Neuronal stem cell (in vitro differentiated cells): Measurements from ENCODE around the gene FCRLA.

Experiments
- DNase-seq: peaks from one replicate; pipeline ENCODE4 v3.0.0-alpha.2; 2013; ENCODE audit warnings: low spot score
- H2AFZ ChIP-seq: one replicate; pipeline ENCODE4 v1.6.1; 2013; ENCODE audit warnings: mild to moderate bottlenecking, low read length, inconsistent platforms
- H2AK5ac ChIP-seq: 2 replicates; pipeline ENCODE4 v1.6.1; 2013; ENCODE audit warnings: low read depth, mild to moderate bottlenecking, inconsistent platforms, low read length, moderate library complexity, mixed read lengths
- H2BK120ac ChIP-seq: 2 replicates; pipeline ENCODE4 v1.6.1; 2013; ENCODE audit warnings: low read depth, mild to moderate bottlenecking, inconsistent platforms, low read length, moderate library complexity, mixed read lengths
- H2BK12ac ChIP-seq: one replicate; pipeline ENCODE4 v1.6.1; 2013; ENCODE audit warnings: low read length, inconsistent platforms
- H2BK15ac ChIP-seq: 2 replicates; pipeline ENCODE4 v1.6.1; 2013; ENCODE audit warnings: mild to moderate bottlenecking, low read length, inconsistent platforms, mixed read lengths
- H2BK5ac ChIP-seq: one replicate; pipeline ENCODE4 v1.6.1; 2013; ENCODE audit warnings: inconsistent platforms, mild to moderate bottlenecking, low read length, moderate library complexity
- H3K14ac ChIP-seq: one replicate; pipeline ENCODE4 v1.6.1; 2013; ENCODE audit warnings: low read length, inconsistent platforms
- H3K18ac ChIP-seq: 2 replicates; pipeline ENCODE4 v1.6.1; 2013; ENCODE audit warnings: low read length, inconsistent platforms
- H3K23ac ChIP-seq: 2 replicates; pipeline ENCODE4 v1.6.1; 2013; ENCODE audit warnings: low read depth, mild to moderate bottlenecking, mixed read lengths, low read length, inconsistent platforms; ENCODE audit not compliant: poor library complexity
- H3K27ac ChIP-seq: replicated peaks from 3 replicates; pipeline ENCODE4 v1.5.1; 2013; ENCODE audit warnings: low read length, inconsistent platforms
- H3K27me3 ChIP-seq, 3 experiments: 2 replicates each; pipeline ENCODE4 v1.6.1; 2013; ENCODE audit warnings: low read length in 3 of 3, mild to moderate bottlenecking in 2 of 3, inconsistent platforms in 1 of 3, low read depth in 1 of 3, mixed read lengths in 1 of 3, moderate library complexity in 1 of 3; ENCODE audit not compliant: control insufficient read depth in 3 of 3, insufficient read depth in 3 of 3
- H3K36me3 ChIP-seq, 2 donors: replicated peaks in 1 of 2; 2 replicates each; pipeline ENCODE4 v1.6.1; 2013; ENCODE audit warnings: low read length in 2 of 2; ENCODE audit not compliant: control insufficient read depth in 2 of 2, insufficient read depth in 2 of 2
- H3K4ac ChIP-seq: 2 replicates; pipeline ENCODE4 v1.6.1; 2013; ENCODE audit warnings: inconsistent platforms, mild to moderate bottlenecking, low read length, moderate library complexity
- H3K4me1 ChIP-seq, 2 donors: 1 replicate in 1 of 2; 2 replicates in 1 of 2; pipeline ENCODE4 v1.6.1; 2013; ENCODE audit warnings: low read length in 2 of 2, low read depth in 1 of 2; ENCODE audit not compliant: control insufficient read depth in 2 of 2, insufficient read depth in 1 of 2
- H3K4me2 ChIP-seq: one replicate; pipeline ENCODE4 v1.6.1; 2013; ENCODE audit warnings: mild to moderate bottlenecking, low read length, inconsistent platforms; ENCODE audit not compliant: insufficient read depth, poor library complexity, severe bottlenecking
- H3K4me3 ChIP-seq, 2 donors: 2 replicates each; pipeline ENCODE4 v1.5.1; 2013; ENCODE audit warnings: low read length in 2 of 2, mild to moderate bottlenecking in 2 of 2, inconsistent platforms in 1 of 2, moderate library complexity in 1 of 2
- H3K79me1 ChIP-seq: one replicate; pipeline ENCODE4 v1.6.1; 2013; ENCODE audit warnings: low read depth, mild to moderate bottlenecking, inconsistent platforms, low read length, moderate library complexity
- H3K9ac ChIP-seq: one replicate; pipeline ENCODE4 v1.6.1; 2013; ENCODE audit warnings: mild to moderate bottlenecking, low read depth, low read length, inconsistent platforms; ENCODE audit not compliant: poor library complexity
- H3K9me3 ChIP-seq, 2 donors: replicated peaks in 1 of 2; 2 replicates each; pipeline versions ENCODE3 to v1.6.1; 2013; ENCODE audit warnings: low read length in 2 of 2, mild to moderate bottlenecking in 2 of 2, inconsistent platforms in 1 of 2, low read depth in 1 of 2, mixed read lengths in 1 of 2, moderate library complexity in 1 of 2; ENCODE audit not compliant: control insufficient read depth in 2 of 2, insufficient read depth in 1 of 2
- H4K8ac ChIP-seq: one replicate; pipeline ENCODE4 v1.6.1; 2013; ENCODE audit warnings: low read depth, mild to moderate bottlenecking, inconsistent platforms, low read length, moderate library complexity
- H4K91ac ChIP-seq: one replicate; pipeline ENCODE4 v1.6.1; 2013; ENCODE audit warnings: low read length, low read depth, mild to moderate bottlenecking, inconsistent platforms; ENCODE audit not compliant: poor library complexity
- WGBS, 2 donors: extraction: QIAGEN DNeasy Blood & Tissue Kit; methylation state at CpG; one replicate each; pipeline ENCODE4 v1.1.7; 2013; ENCODE audit warnings: missing lambda C conversion rate in 2 of 2, mixed read lengths in 1 of 2; ENCODE audit not compliant: insufficient read length in 2 of 2, insufficient replicate concordance in 1 of 2; ENCODE audit errors: extremely low coverage in 2 of 2; 5-methylcytosine and 5-hydroxymethylcytosine counted together

FCRLA gene

GRCh38 chr1:161678500-161678899 is 28.5 kb upstream of the FCRLA start:
- H3K4me3 ChIP-seq = no peak overlapping the region
- no peak overlapping the region for H2AFZ ChIP-seq
- H3K4me2 ChIP-seq = no peak overlapping the region
- H3K9ac ChIP-seq = no peak overlapping the region
- no peak overlapping the region for H4K91ac ChIP-seq
- H3K23ac ChIP-seq = no peak overlapping the region
- H3K4ac ChIP-seq = no peak overlapping the region
- no peaks in the 10 kb centered on the region for H3K36me3 ChIP-seq
- H3K18ac ChIP-seq = no peak overlapping the region
- no peaks in the 10 kb centered on the region for H3K9me3 ChIP-seq
- no peak overlapping the region for H2BK12ac ChIP-seq
- H2BK15ac ChIP-seq = no peak overlapping the region
- peaks cover 0 to 21% (median 0%) of the 10 kb centered on the region in 3 experiments for H3K27me3 ChIP-seq
- no peaks in the 10 kb centered on the region for H3K79me1 ChIP-seq
- no peak overlapping the region for H2AK5ac ChIP-seq
- H2BK5ac ChIP-seq = no peak overlapping the region
- no peak overlapping the region for H3K14ac ChIP-seq
- peaks cover 0 to under 1% of the 10 kb centered on the region in 2 donors for H3K4me1 ChIP-seq
- WGBS, 2 donors = no CpG with 5 or more reads among the region's 3 CpGs
- no peak overlapping the region for H3K27ac ChIP-seq
- DNase-seq = no peak
- no peak overlapping the region for H4K8ac ChIP-seq
- H2BK120ac ChIP-seq = no peak overlapping the region

GRCh38 chr1:161681879-161682278 is 25.1 kb upstream of the FCRLA start:
- Histone ChIP-seq H3K4ac (no peak overlapping the region), H3K36me3 (no peaks in the 10 kb centered on the region), H2AK5ac (no peak overlapping the region), H3K4me2 (no peak overlapping the region), H4K8ac (no peak overlapping the region), H3K79me1 (no peaks in the 10 kb centered on the region), H3K27ac (no peak overlapping the region), H2BK120ac (no peak overlapping the region), H3K9ac (no peak overlapping the region), H3K4me3 (no peak overlapping the region), H3K18ac (no peak overlapping the region), H3K27me3 (peaks cover 0 to 19% (median 0%) of the 10 kb centered on the region in 3 experiments), H4K91ac (no peak overlapping the region), H2BK15ac (no peak overlapping the region), H3K9me3 (no peaks in the 10 kb centered on the region), H2BK12ac (no peak overlapping the region), H3K14ac (no peak overlapping the region), H2AFZ (no peak overlapping the region), H2BK5ac (no peak overlapping the region), H3K23ac (no peak overlapping the region), H3K4me1 (no peaks in the 10 kb centered on the region)
- no peak for DNase-seq
- no CpG with 5 or more reads among the region's 3 CpGs for WGBS, 2 donors

GRCh38 chr1:161688946-161689345 is 18.1 kb upstream of the FCRLA start:
- H3K27ac ChIP-seq = no peak overlapping the region
- no peak overlapping the region for H4K91ac ChIP-seq
- H3K27me3 ChIP-seq = peaks cover 0 to 7% (median 0%) of the 10 kb centered on the region in 3 experiments
- H3K9me3 ChIP-seq = no peaks in the 10 kb centered on the region
- no peak overlapping the region for H2AK5ac ChIP-seq
- no peaks in the 10 kb centered on the region for H3K4me1 ChIP-seq
- H3K4ac ChIP-seq = no peak overlapping the region
- no CpG with 5 or more reads among the region's 3 CpGs for WGBS, 2 donors
- H3K36me3 ChIP-seq = no peaks in the 10 kb centered on the region
- H3K18ac ChIP-seq = no peak overlapping the region
- H2BK5ac ChIP-seq = no peak overlapping the region
- no peak overlapping the region for H3K23ac ChIP-seq
- H2BK12ac ChIP-seq = no peak overlapping the region
- no peak overlapping the region for H4K8ac ChIP-seq
- H3K14ac ChIP-seq = no peak overlapping the region
- no peak overlapping the region for H3K9ac ChIP-seq
- H2BK120ac ChIP-seq = no peak overlapping the region
- no peak for DNase-seq
- H3K4me3 ChIP-seq = no peak overlapping the region
- H3K4me2 ChIP-seq = no peak overlapping the region
- H3K79me1 ChIP-seq = no peaks in the 10 kb centered on the region
- H2BK15ac ChIP-seq = no peak overlapping the region
- no peak overlapping the region for H2AFZ ChIP-seq

GRCh38 chr1:161691846-161692245 is 15.2 kb upstream of the FCRLA start:
- H3K4ac ChIP-seq = no peak overlapping the region
- no peaks in the 10 kb centered on the region for H3K27me3 ChIP-seq
- no peak overlapping the region for H2BK15ac ChIP-seq
- no peak overlapping the region for H2BK12ac ChIP-seq
- no peak overlapping the region for H3K4me3 ChIP-seq
- no peaks in the 10 kb centered on the region for H3K4me1 ChIP-seq
- no peak overlapping the region for H3K4me2 ChIP-seq
- no peak overlapping the region for H2AK5ac ChIP-seq
- no peaks in the 10 kb centered on the region for H3K9me3 ChIP-seq
- H4K91ac ChIP-seq = no peak overlapping the region
- no peaks in the 10 kb centered on the region for H3K36me3 ChIP-seq
- no peak overlapping the region for H2BK120ac ChIP-seq
- no peak for DNase-seq
- no peak overlapping the region for H2AFZ ChIP-seq
- no peak overlapping the region for H3K9ac ChIP-seq
- no peak overlapping the region for H3K18ac ChIP-seq
- WGBS, 2 donors = no CpG with 5 or more reads among the region's 3 CpGs
- H3K14ac ChIP-seq = no peak overlapping the region
- no peak overlapping the region for H4K8ac ChIP-seq
- no peak overlapping the region for H3K23ac ChIP-seq
- H2BK5ac ChIP-seq = no peak overlapping the region
- H3K79me1 ChIP-seq = no peaks in the 10 kb centered on the region
- H3K27ac ChIP-seq = no peak overlapping the region
